Activated CD4-positive, alpha-beta T cell treated with anti-CD3 and anti-CD28 coated beads, Interleukin-2, amount 10 ng/mL, durations not matched to agents 24 days and 14 days (primary cell): ENCODE measurements around the gene ARCN1. TPM values are rescaled to one million over a fixed set of nuclear protein-coding genes. Genes with fewer than 3 reads are reported as not detected.

Experiments used
- DNase-seq: peaks from one replicate; pipeline ENCODE4 v3.0.0; 2022
- H3K27ac Mint-ChIP-seq: one replicate; pipeline ENCODE4 v1.8.0; 2022; ENCODE audit warnings: mild to moderate bottlenecking, mixed read lengths
- H3K27me3 Mint-ChIP-seq: one replicate; pipeline ENCODE4 v1.8.0; 2022; ENCODE audit warnings: mixed read lengths
- H3K36me3 Mint-ChIP-seq: one replicate; pipeline ENCODE4 v1.8.0; 2022; ENCODE audit warnings: low read depth, mild to moderate bottlenecking, mixed read lengths
- H3K4me1 Mint-ChIP-seq: one replicate; pipeline ENCODE4 v1.8.0; 2021; ENCODE audit warnings: mixed read lengths
- H3K4me3 Mint-ChIP-seq: one replicate; pipeline ENCODE4 v1.8.0; 2022; ENCODE audit warnings: mild to moderate bottlenecking, moderate library complexity, mixed read lengths
- H3K9me3 Mint-ChIP-seq: one replicate; pipeline ENCODE4 v1.8.0; 2021; ENCODE audit warnings: mixed read lengths
- intact Hi-C: fragments of 100-400 bp; cut with micrococcal nuclease; formaldehyde crosslinking; loops from one replicate; pipeline ENCODE4 v1.15.1; 2023
- total RNA-seq: library from RNA; stranded (reverse); gene quantifications from 2 replicates; pipeline ENCODE4 v1.2.3, GENCODE V29; 2022

The ARCN1 gene
- total RNA-seq, 1 donor from 2014 or later = 147 TPM

DNA sequence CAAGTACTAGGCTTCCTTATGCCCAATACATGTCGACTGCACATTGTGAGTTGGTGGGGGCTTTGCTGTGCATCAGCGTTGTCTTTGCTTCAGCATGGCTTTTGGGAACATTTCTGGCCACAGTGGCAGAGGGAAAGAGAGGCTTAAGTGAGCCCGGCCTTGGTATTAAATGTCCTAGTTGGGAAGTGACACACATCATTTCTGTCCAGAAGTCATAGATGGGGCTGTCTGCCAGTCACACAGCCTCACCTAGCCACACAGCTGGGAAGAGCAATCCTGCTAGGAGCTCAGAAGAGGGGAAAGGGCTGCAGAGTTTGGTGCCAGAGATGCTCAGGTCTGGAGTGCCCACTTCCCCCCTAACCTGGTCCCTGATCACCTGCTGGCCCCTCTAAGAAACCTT, 79.6 kb downstream of the ARCN1 start:
- Mint-ChIP-seq H3K36me3 (no peaks in the 10 kb centered on the region), H3K9me3 (no peaks in the 10 kb centered on the region), H3K4me3 (no peak overlapping the region), H3K4me1 (peaks cover 6% of the 10 kb centered on the region), H3K27me3 (no peaks in the 10 kb centered on the region), H3K27ac (no peak overlapping the region)
- intact Hi-C loops = no loop called here
- DNase-seq = no peak

Other genes starting within 250 kb of the ARCN1 start
- 381 and 400 TPM in 2 replicates for gene CD3D, start 229.7 kb upstream of the ARCN1 start, total RNA-seq
- gene CD3G, start 228.1 kb upstream of the ARCN1 start, total RNA-seq = 143 and 145 TPM in 2 replicates
- 46.3 and 47.9 TPM in 2 replicates for gene UBE4A, start 212.8 kb upstream of the ARCN1 start, total RNA-seq
- gene ATP5MG, start 170.8 kb upstream of the ARCN1 start, total RNA-seq = 220 and 228 TPM in 2 replicates
- 70.7 and 73.2 TPM in 2 replicates for gene KMT2A, start 135.9 kb upstream of the ARCN1 start, total RNA-seq
- 0.38 and 0.65 TPM in 2 replicates for gene TTC36, start 44.9 kb upstream of the ARCN1 start, total RNA-seq
- gene TMEM25, start 41.2 kb upstream of the ARCN1 start, total RNA-seq = 13.0 and 14.1 TPM in 2 replicates
- 17.6 and 19.1 TPM in 2 replicates for gene IFT46, start 6.5 kb upstream of the ARCN1 start, total RNA-seq
- 1.3 and 1.7 TPM in 2 replicates for gene PHLDB1, start 35.2 kb downstream of the ARCN1 start, total RNA-seq
- not detected in 2 replicates for gene TREH, start 107.2 kb downstream of the ARCN1 start, total RNA-seq
- 117 TPM in 2 replicates for gene DDX6, start 218.8 kb downstream of the ARCN1 start, total RNA-seq